HFFc6 (cell line): ENCODE results near the gene MUC22. TPM values are rescaled to one million over a fixed set of nuclear protein-coding genes. Genes with fewer than 3 reads are reported as not detected.

Experiments
- DNase-seq: peaks from one replicate; pipeline ENCODE4 v3.0.0-alpha.2; 2018
- H3K27ac Mint-ChIP-seq: 2 replicates; pipeline ENCODE4 v1.8.0; 2020; ENCODE audit warnings: mild to moderate bottlenecking, mixed read lengths
- H3K27me3 Mint-ChIP-seq: 2 replicates; pipeline ENCODE4 v1.8.0; 2021; ENCODE audit warnings: mild to moderate bottlenecking, moderate library complexity, mixed read lengths; ENCODE audit not compliant: insufficient read depth
- H3K36me3 Mint-ChIP-seq: 2 replicates; pipeline ENCODE4 v1.8.0; 2021; ENCODE audit warnings: low read depth, mixed read lengths
- H3K4me1 Mint-ChIP-seq: 2 replicates; pipeline ENCODE4 v1.8.0; 2020; ENCODE audit warnings: low read depth, mixed read lengths
- H3K4me3 Mint-ChIP-seq: 2 replicates; pipeline ENCODE4 v1.8.0; 2020; ENCODE audit warnings: mild to moderate bottlenecking, moderate library complexity, mixed read lengths
- H3K9me3 Mint-ChIP-seq: 2 replicates; pipeline ENCODE4 v1.8.0; 2020; ENCODE audit warnings: mild to moderate bottlenecking, mixed read lengths
- long read RNA-seq: library from polyadenylated mRNA; unstranded; transcript quantifications from one replicate; pipeline ENCODE4 v2.0.0, GENCODE V29; 2019
- total RNA-seq, 6 experiments: library from RNA; stranded (reverse); fragmentation: NEBNext Ultra II Directional; extraction: Animal tissue kit (Norgen Biotek cat#: 25700); gene quantifications; 2 replicates in 1 of 6; 3 replicates in 5 of 6; pipeline ENCODE4 v1.2.3, GENCODE V29; 2021
- TF ChIP-seq, protein P1 (sequence below): fragments of 200-600 bp; sonication (generic); IDR thresholded peaks from 2 replicates; pipeline ENCODE4 v1.5.0; 2021; ENCODE audit warnings: antibody characterized with exemption, mild to moderate bottlenecking

MUC22 gene
- total RNA-seq, result not detected
- long read RNA-seq, result 0 reads

DNA sequence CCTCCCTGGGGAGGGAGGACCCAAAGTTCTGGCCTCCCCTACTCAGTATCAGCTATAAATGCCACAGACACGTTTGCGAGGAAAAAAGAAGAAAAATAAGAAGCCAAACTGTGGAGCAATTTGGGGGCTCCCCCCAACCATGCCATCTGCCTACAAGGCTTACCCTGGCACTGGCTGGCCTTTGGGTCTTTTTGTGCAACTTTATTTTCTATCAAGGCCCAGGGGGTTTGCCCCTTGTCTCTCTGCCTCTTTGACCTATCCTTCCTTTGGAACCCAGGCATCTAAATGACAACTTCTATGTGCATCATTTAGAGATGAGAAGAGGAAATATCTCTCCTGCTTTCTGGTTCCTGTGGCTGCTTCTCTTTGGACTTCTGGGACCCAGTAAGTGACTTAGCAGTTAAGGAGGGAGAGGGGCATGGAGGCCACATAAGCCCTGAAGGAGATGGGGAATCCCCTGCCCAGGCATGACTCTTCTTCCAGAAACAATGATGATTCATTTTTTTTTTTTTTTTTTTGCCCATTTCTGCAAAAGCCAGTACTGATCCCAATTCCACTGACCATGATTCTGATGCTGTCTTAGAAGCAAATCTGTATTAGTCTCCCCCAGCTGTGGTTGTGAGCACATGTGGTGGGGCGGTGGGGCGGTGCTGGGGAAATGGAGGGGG is at the start of gene MUC22:
TSS of gene MUC22 (plus strand) at position 82 of the 668 bp plus-strand sequence. CDS start at position 315, 233 bp downstream.
- Mint-ChIP-seq H3K36me3 (no peaks in the 10 kb centered on the region; the same call in 1 of the 2 replicates), H3K27ac (no peak within 1 kb of the TSS), H3K9me3 (0 out of 2 replicates have a peak, but pooled peaks cover under 1% of the 10 kb centered on the region), H3K4me1 (peaks cover 14% of the 10 kb centered on the region), H3K4me3 (no peak within 1 kb of the TSS), H3K27me3 (peaks cover 29% of the 10 kb centered on the region)
- no peak for DNase-seq
- TF ChIP-seq, protein P1, sequence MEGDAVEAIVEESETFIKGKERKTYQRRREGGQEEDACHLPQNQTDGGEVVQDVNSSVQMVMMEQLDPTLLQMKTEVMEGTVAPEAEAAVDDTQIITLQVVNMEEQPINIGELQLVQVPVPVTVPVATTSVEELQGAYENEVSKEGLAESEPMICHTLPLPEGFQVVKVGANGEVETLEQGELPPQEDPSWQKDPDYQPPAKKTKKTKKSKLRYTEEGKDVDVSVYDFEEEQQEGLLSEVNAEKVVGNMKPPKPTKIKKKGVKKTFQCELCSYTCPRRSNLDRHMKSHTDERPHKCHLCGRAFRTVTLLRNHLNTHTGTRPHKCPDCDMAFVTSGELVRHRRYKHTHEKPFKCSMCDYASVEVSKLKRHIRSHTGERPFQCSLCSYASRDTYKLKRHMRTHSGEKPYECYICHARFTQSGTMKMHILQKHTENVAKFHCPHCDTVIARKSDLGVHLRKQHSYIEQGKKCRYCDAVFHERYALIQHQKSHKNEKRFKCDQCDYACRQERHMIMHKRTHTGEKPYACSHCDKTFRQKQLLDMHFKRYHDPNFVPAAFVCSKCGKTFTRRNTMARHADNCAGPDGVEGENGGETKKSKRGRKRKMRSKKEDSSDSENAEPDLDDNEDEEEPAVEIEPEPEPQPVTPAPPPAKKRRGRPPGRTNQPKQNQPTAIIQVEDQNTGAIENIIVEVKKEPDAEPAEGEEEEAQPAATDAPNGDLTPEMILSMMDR, result no peak

DNA sequence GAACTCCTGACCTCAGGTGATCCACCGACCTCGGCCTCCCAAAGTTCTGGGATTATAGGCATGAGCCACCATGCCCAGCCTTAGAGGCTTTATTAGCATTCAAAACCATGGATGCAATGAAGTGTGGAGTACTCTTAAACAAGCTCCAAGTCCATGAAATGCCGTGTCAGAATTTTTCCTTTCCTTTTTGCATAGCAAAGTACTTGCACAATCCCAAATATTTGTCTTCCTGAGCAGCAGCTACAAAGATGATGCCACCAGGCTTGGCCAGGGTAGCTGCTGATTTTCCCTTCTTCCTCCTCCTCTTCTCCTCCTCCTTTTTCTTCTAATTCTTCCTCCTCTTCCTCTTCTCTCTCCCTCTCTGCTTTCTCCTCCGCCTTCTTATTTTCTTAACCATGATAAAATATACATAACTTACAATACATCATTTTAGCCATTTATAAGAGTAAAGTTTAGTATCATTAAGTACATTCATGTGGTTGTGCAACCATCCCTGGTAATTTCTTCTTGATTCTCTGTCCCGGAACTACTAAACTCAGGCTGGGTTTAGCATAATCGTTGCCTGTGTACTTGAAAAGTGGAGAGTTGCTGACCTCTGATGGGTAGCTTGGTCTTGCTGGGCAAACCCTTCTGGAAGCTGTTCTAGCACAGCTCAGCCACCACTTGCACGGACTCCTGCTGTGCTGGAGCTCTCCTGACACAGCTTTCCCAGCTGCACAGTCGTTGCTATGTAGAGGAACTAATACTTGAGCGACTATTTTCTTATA is 49.2 kb upstream of the MUC22 start:
- Mint-ChIP-seq H3K9me3 (no peaks in the 10 kb centered on the region), H3K36me3 (no peaks in the 10 kb centered on the region)
- TF ChIP-seq, protein P1, result no peak

DNA sequence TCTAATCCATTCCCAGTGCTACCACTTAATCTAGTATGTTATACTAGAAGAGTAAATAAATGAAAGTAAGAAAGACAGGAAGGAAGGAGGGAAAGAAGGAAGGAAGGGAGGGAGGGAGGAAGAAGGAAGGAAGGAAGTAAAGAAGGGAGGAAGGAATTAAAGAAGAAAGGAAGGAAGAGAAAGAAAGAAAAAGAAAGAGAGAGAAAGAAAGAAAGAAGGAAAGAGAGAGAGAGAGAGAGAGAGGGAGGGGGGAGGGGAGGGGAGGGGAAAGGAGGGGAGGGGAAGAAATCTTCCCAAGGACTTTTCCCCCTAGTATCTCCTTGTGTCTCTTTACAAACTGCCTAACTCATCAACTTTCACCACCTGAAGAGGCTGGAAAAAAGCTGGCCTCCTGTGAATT is 47.6 kb upstream of the MUC22 start:
- Mint-ChIP-seq H3K9me3 (no peaks in the 10 kb centered on the region), H3K4me1 (no peaks in the 10 kb centered on the region), H3K36me3 (no peaks in the 10 kb centered on the region), H3K27me3 (peaks cover 50% of the 10 kb centered on the region), H3K27ac (no peak overlapping the region), H3K4me3 (no peak overlapping the region)
- no peak for DNase-seq
- TF ChIP-seq, protein P1, result no peak

More for the DNA sequence above, 49.2 kb upstream of the MUC22 start:
- DNase-seq, result no peak
- Mint-ChIP-seq H3K4me3 (no peak overlapping the region), H3K27me3 (peaks cover 53% of the 10 kb centered on the region), H3K27ac (no peak overlapping the region), H3K4me1 (no peaks in the 10 kb centered on the region)

DNA sequence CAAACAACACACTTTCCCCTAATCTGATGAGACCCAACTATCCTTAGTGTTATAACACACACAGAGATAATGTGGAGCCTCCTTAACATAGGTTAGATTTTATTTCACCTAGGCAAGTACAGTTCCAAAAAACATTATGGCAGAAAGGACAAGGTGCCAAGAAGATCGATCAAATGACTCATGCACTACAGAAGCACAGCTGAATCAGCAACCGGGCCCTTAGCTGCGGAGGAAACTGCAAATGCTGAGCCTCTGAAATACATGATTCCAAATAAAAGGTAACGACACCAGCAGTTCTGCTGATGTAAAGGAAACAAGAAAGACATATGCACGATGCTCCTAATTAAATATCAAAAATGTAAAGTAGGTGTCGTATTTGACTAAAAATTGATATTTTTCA is 46.6 kb upstream of the MUC22 start:
- TF ChIP-seq, protein P1, result no peak
- H3K4me1 Mint-ChIP-seq, result no peaks in the 10 kb centered on the region

DNA sequence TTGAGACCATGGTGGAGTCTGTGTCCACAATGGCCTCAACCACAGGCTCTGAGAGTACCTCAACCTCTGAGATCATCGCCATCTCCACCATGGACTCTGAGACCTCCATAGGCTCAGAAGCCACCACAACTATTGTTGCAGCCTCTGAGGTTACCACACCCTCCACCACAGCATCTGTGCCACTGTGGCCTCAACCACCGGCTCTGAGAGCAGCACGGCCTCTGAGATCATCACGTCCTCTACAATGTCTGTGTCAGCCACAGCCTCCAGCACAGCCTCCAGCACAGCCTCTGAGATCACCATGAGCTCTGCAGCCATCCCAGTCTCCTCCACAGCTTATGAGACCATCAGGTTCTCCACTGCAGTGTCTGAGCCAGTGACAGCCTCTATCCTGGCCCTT is 46.2 kb upstream of the MUC22 start:
- no peak overlapping the region for H3K4me3 Mint-ChIP-seq
- no peaks in the 10 kb centered on the region for H3K4me1 Mint-ChIP-seq
- peaks cover 44% of the 10 kb centered on the region for H3K27me3 Mint-ChIP-seq
- H3K36me3 Mint-ChIP-seq, result no peaks in the 10 kb centered on the region
- H3K27ac Mint-ChIP-seq, result no peak overlapping the region
- TF ChIP-seq, protein P1, result no peak
- no peak for DNase-seq
- no peaks in the 10 kb centered on the region for H3K9me3 Mint-ChIP-seq

More for the DNA sequence above, 46.6 kb upstream of the MUC22 start:
- no peak overlapping the region for H3K4me3 Mint-ChIP-seq
- DNase-seq, result no peak
- H3K27me3 Mint-ChIP-seq, result peaks cover 44% of the 10 kb centered on the region
- H3K9me3 Mint-ChIP-seq, result no peaks in the 10 kb centered on the region
- no peak overlapping the region for H3K27ac Mint-ChIP-seq
- H3K36me3 Mint-ChIP-seq, result no peaks in the 10 kb centered on the region
